Gastroesophageal sphincter (tissue), 4 donors: Measurements from ENCODE around the gene GTF2F2. TPM values are rescaled to one million over a fixed set of nuclear protein-coding genes. Genes with fewer than 3 reads are reported as not detected.

Source experiments
- ATAC-seq: fragments of 150-250 bp; one replicate; pipeline ENCODE4 v1.9.1; 2016; ENCODE audit warnings: mild to moderate bottlenecking, moderate library complexity
- H3K27ac ChIP-seq, 4 donors: fragments of 200-600 bp; sonication (generic) in 3 of 4; 1 replicate in 3 of 4; 2 replicates in 1 of 4; pipeline ENCODE4 v1.5.1; 2016 to 2019
- H3K27me3 ChIP-seq: fragments of 200-600 bp; sonication (generic); one replicate; pipeline ENCODE4 v1.5.1; 2019
- H3K36me3 ChIP-seq, 2 donors: fragments of 200-600 bp; sonication (generic); one replicate each; pipeline ENCODE4 v1.5.1; 2019; ENCODE audit warnings: control low read depth in 1 of 2
- H3K4me1 ChIP-seq, 3 donors: fragments of 200-600 bp; sonication (generic); 1 replicate in 2 of 3; 2 replicates in 1 of 3; pipeline ENCODE4 v1.5.1; 2016 to 2019; ENCODE audit warnings: control low read depth in 2 of 3
- H3K4me3 ChIP-seq, 2 donors: fragments of 200-600 bp; sonication (generic); one replicate each; pipeline ENCODE4 v1.5.1; 2019; ENCODE audit warnings: mild to moderate bottlenecking in 1 of 2, moderate library complexity in 1 of 2
- H3K9me3 ChIP-seq, 3 donors: fragments of 200-600 bp; sonication (generic); one replicate each; pipeline ENCODE4 v1.5.1; 2017 to 2019; ENCODE audit warnings: control low read depth in 2 of 3
- EP300 ChIP-seq: sonication (generic); formaldehyde crosslinking; IDR thresholded peaks from one replicate; pipeline ENCODE4 v1.6.1; 2017; ENCODE audit warnings: antibody characterized with exemption, mild to moderate bottlenecking
- POLR2A ChIP-seq, 2 donors: fragments of 450-650 bp; IDR thresholded peaks; one replicate each; pipeline ENCODE4 v1.6.1; 2017; ENCODE audit warnings: antibody characterized with exemption in 2 of 2, mild to moderate bottlenecking in 2 of 2, moderate library complexity in 1 of 2
- POLR2AphosphoS5 ChIP-seq: sonication (generic); formaldehyde crosslinking; IDR thresholded peaks from one replicate; pipeline ENCODE4 v1.6.1; 2017; ENCODE audit warnings: antibody characterized with exemption
- WGBS, 2 donors: methylation state at CpG; one replicate each; pipeline ENCODE4 v1.1.5; 2018; ENCODE audit warnings: low coverage in 1 of 2; 5-methylcytosine and 5-hydroxymethylcytosine counted together
- total RNA-seq, 4 donors: library from RNA; depleted of rRNA; stranded (reverse); fragments of >200 nt; gene quantifications; one replicate each; pipeline ENCODE4 v1.1.0, GENCODE V29; 2016
- TF ChIP-seq, protein P1 (sequence below), 4 experiments: fragments of 200-600 bp in 2 of 4; fragments of 450-650 bp in 2 of 4; sonication (generic) in 1 of 4; IDR thresholded peaks; one replicate each; pipeline ENCODE4 v1.5.1; 2017 to 2019; ENCODE audit warnings: antibody characterized with exemption in 4 of 4, mild to moderate bottlenecking in 2 of 4, moderate library complexity in 2 of 4

GTF2F2 gene
- total RNA-seq, 4 donors from 2014 or later = 15.3 to 19.6 (median 17.7) TPM

DNA sequence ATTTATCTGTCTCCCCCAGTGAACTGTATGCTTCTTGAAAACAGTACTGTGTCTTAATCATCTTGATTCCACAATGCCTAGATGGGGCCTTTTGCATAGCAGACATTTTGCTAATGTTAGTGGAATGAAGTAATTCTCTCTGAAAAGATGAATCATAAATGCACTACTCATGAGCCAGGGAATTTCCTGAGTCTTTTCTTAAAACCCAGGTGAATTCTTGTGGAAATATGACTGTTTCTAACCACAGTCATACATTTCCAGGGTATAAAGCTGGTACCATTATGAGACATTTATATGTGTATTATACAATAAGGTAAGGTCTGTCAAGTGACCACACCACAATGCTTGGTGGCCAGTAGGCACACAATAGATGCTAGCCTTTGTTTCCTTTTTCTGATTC, 86.0 kb downstream of the GTF2F2 start:
- Histone ChIP-seq H3K9me3 (no peaks in the 10 kb centered on the region), H3K4me3 (no peak overlapping the region), H3K27ac (peak overlapping the region; percentile 67 to 82 (median 76)), H3K4me1 (peaks cover 6 to 30% (median 10%) of the 10 kb centered on the region in 3 donors), H3K36me3 (peaks cover 0 to 16% of the 10 kb centered on the region in 2 donors), H3K27me3 (no peaks in the 10 kb centered on the region)
- TF ChIP-seq POLR2AphosphoS5 = peak; percentile 54
- TF ChIP-seq, protein P1, sequence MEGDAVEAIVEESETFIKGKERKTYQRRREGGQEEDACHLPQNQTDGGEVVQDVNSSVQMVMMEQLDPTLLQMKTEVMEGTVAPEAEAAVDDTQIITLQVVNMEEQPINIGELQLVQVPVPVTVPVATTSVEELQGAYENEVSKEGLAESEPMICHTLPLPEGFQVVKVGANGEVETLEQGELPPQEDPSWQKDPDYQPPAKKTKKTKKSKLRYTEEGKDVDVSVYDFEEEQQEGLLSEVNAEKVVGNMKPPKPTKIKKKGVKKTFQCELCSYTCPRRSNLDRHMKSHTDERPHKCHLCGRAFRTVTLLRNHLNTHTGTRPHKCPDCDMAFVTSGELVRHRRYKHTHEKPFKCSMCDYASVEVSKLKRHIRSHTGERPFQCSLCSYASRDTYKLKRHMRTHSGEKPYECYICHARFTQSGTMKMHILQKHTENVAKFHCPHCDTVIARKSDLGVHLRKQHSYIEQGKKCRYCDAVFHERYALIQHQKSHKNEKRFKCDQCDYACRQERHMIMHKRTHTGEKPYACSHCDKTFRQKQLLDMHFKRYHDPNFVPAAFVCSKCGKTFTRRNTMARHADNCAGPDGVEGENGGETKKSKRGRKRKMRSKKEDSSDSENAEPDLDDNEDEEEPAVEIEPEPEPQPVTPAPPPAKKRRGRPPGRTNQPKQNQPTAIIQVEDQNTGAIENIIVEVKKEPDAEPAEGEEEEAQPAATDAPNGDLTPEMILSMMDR (IDR thresholded peaks at IDR 0.05) = no peak
- ATAC-seq = peak; percentile 79

GRCh38 chr13:45207319-45207718, 87.0 kb downstream of the GTF2F2 start:
- H3K9me3 ChIP-seq = no peaks in the 10 kb centered on the region
- no peak for ATAC-seq
- TF ChIP-seq EP300 (no peak), POLR2AphosphoS5 (no peak), POLR2A (IDR thresholded peaks at IDR 0.05) (no peak)
- TF ChIP-seq, protein P1 (IDR thresholded peaks at IDR 0.05) = no peak
- H3K4me3 ChIP-seq = no peak overlapping the region
- H3K4me1 ChIP-seq = peaks cover 6 to 30% (median 10%) of the 10 kb centered on the region in 3 donors
- H3K27me3 ChIP-seq = no peaks in the 10 kb centered on the region
- peak overlapping the region; percentile 67 to 82 (median 76) for H3K27ac ChIP-seq
- H3K36me3 ChIP-seq = peaks cover 0 to 12% of the 10 kb centered on the region in 2 donors
- WGBS, 2 donors = 48 to 54% methylated on average over 4 of the region's 4 CpGs

DNA sequence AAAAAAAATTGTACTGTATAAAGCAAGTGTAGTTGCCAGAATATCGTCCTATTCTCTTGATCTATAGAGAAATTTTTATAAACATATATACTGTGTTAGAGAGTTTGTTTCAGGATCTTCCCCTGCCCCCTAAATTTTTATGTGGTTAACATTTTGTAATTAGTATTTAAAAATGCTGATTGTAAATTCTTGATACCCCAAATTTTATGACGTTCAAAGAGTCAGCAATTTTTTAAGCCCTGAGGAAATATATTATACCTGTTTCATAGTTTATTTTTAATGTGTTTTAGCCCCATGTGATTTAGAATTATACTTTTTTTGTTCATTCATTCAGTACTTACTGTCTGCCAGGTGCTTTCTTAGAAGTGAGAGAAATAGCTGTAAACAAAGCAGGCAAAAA, 87.8 kb downstream of the GTF2F2 start:
- no peaks in the 10 kb centered on the region for H3K27me3 ChIP-seq
- WGBS, 2 donors = 48 to 60% methylated on average over 2 of the region's 2 CpGs
- ATAC-seq = no peak
- H3K9me3 ChIP-seq = no peaks in the 10 kb centered on the region
- peaks cover 0 to 12% of the 10 kb centered on the region in 2 donors for H3K36me3 ChIP-seq
- peak overlapping the region in 1 of 4 donors; percentile 78 for H3K27ac ChIP-seq
- peaks cover 6 to 30% (median 10%) of the 10 kb centered on the region in 3 donors for H3K4me1 ChIP-seq
- no peak for TF ChIP-seq POLR2AphosphoS5
- TF ChIP-seq EP300 = no peak
- TF ChIP-seq, protein P1 (IDR thresholded peaks at IDR 0.05) = no peak
- TF ChIP-seq POLR2A (IDR thresholded peaks at IDR 0.05) = no peak
- no peak overlapping the region for H3K4me3 ChIP-seq

DNA sequence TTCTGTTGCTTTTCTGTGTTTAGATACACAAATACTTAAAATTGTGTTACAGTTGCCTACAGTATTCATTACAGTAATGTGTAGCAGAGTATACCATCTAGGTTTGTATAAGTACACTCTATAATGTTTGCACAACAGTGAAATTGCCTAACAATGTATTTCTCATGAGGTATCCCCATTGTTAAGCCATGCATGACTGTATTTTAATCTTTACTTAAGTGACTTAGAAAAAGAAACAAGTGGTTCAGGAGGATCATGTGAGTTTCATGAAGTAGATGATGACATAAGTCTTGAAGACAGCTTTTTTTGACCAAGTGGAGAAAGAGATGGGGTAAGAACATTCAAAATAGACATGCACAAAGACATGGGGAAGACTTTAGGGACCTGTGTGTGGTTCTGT, 88.9 kb downstream of the GTF2F2 start:
- Histone ChIP-seq H3K4me1 (peaks cover 6 to 30% (median 10%) of the 10 kb centered on the region in 3 donors), H3K27ac (no peak overlapping the region), H3K4me3 (no peak overlapping the region), H3K27me3 (no peaks in the 10 kb centered on the region), H3K9me3 (no peaks in the 10 kb centered on the region), H3K36me3 (peaks cover 0 to 12% of the 10 kb centered on the region in 2 donors)
- ATAC-seq = no peak
- TF ChIP-seq, protein P1 (IDR thresholded peaks at IDR 0.05) = no peak
- no peak for TF ChIP-seq EP300
- TF ChIP-seq POLR2AphosphoS5 = no peak
- no peak for TF ChIP-seq POLR2A (IDR thresholded peaks at IDR 0.05)

DNA sequence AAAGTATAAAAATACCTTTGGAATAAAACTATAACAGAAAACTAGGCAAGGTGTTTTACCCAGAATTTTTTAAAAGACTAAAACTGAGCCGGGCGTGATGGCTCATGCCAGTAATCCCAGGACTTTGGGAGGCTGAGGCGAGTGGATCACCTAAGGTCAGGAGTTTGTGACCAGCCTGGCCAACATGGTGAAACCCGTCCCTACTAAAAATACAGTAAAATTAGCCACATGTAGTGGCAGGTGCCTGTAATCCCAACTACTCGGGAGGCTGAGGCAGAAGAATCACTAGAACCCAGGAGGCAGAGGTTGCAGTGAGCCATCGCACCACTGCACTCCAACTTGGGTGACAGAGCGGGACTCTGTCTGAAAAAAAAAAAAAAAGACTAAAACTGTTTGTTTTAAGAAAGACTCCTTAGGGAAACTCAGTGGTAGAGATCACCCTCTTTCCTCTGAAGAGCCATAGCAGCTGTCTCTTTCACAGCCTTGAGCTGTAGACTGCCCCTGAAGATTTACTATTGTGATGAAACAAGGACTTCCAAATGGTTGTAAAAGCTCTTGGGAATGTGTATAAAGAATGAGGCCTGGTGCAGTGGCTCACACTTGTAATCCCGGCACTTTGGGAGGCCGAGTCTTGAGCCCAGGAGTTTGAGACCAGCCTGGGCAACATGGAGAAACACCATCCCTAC, 95.2 kb downstream of the GTF2F2 start:
- 90 to 100% methylated on average over 5 to 8 of the region's 9 CpGs for WGBS, 2 donors
- TF ChIP-seq EP300 (no peak), POLR2AphosphoS5 (no peak), POLR2A (IDR thresholded peaks at IDR 0.05) (no peak)
- TF ChIP-seq, protein P1 (IDR thresholded peaks at IDR 0.05) = no peak
- H3K4me3 ChIP-seq = no peak overlapping the region
- no peaks in the 10 kb centered on the region for H3K27me3 ChIP-seq
- no peak for ATAC-seq
- H3K36me3 ChIP-seq = no peaks in the 10 kb centered on the region
- H3K9me3 ChIP-seq = no peaks in the 10 kb centered on the region
- peaks cover 0 to 11% (median 0%) of the 10 kb centered on the region in 3 donors for H3K4me1 ChIP-seq
- H3K27ac ChIP-seq = no peak overlapping the region
